Pancreas (tissue), 10 donors: Measurements from ENCODE around the gene SRD5A3. TPM values are rescaled to one million over a fixed set of nuclear protein-coding genes. Genes with fewer than 3 reads are reported as not detected.

Experiments
- ATAC-seq, 4 donors: fragments of 200-7000 bp; cut with Tn5 transposase; one replicate each; pipeline versions ENCODE4 v1.8.0 to v1.9.1; 2020; ENCODE audit warnings: mild to moderate bottlenecking in 4 of 4, moderate library complexity in 4 of 4
- DNase-seq, 6 donors: peaks; one replicate each; pipeline ENCODE4 v3.0.0-alpha.2; 2020
- FAIRE-seq: peaks from 2 replicates; lab custom pipeline; 2012; peaks lifted over from hg19 to GRCh38; lab: Jason Lieb, UNC
- H3K27ac ChIP-seq, 4 donors: fragments of 200-600 bp; sonication (generic); 1 replicate in 3 of 4; 2 replicates in 1 of 4; pipeline versions ENCODE4 v1.5.0 to v1.8.0; 2020
- H3K27me3 ChIP-seq, 4 donors: fragments of 200-600 bp; one replicate each; pipeline ENCODE4 v1.8.0; 2021
- H3K36me3 ChIP-seq, 3 donors: fragments of 200-600 bp; sonication (generic) in 1 of 3; one replicate each; pipeline versions ENCODE4 v1.5.0 to v1.8.0; 2020 to 2021
- H3K4me1 ChIP-seq, 3 donors: fragments of 200-600 bp; one replicate each; pipeline ENCODE4 v1.8.0; 2021
- H3K4me3 ChIP-seq, 4 donors: fragments of 200-600 bp; sonication (generic) in 2 of 4; one replicate each; pipeline versions ENCODE4 v1.5.0 to v1.8.0; 2020 to 2021
- H3K9me3 ChIP-seq, 4 donors: fragments of 200-600 bp; one replicate each; pipeline ENCODE4 v1.8.0; 2021
- WGBS, 2 donors: extraction: QIAGEN DNeasy Blood & Tissue Kit; methylation state at CpG; one replicate each; pipeline ENCODE4 v1.1.7; 2013; 5-methylcytosine and 5-hydroxymethylcytosine counted together
- intact Hi-C, 3 donors: fragments of 100-400 bp; cut with DNase I; formaldehyde crosslinking; loops; one replicate each; pipeline versions ENCODE4 v1.11.1 to v1.14.2; 2022
- polyA plus RNA-seq, 2 donors: library from polyadenylated mRNA; stranded (reverse); fragments of 200-250 nt; gene quantifications; one replicate each; pipeline ENCODE4 v1.2.3, GENCODE V29; 2013
- total RNA-seq, 6 donors: library from RNA; stranded (reverse); fragmentation: NEBNext Ultra II Directional in 4 of 6; extraction: Animal tissue kit (Norgen Biotek cat#: 25700) in 4 of 6; gene quantifications; one replicate each; pipeline versions ENCODE4 v1.2.1 to v1.2.4, GENCODE V29; 2021 to 2023
- TF ChIP-seq, protein P1 (sequence below), 4 donors: fragments of 200-600 bp; sonication (generic) in 3 of 4; IDR thresholded peaks; one replicate each; pipeline versions ENCODE4 v1.5.0 to v1.8.0; 2021; ENCODE audit warnings: antibody characterized with exemption in 4 of 4
- donor health status: healthy with polysubstance abuse.
- donor health status: DM: no; HTN: no; CAD: no; lungs with moderate emphysema.
- donor health status: DM: no; HTN: no; CAD: no.
- donor health status: control.
- donor health status: control.
- donor health status: Bipolar disorder and iron deficiency.
- donor health status: DM: yes; HTN: yes; CAD: no.
- donor health status: DM: no; HTN: no; CAD: no.
- donor health status: DM: no; HTN: no; CAD: no.
- donor health status: DM: yes; HTN: yes; CAD: no.

The SRD5A3 gene
- total and polyA plus RNA-seq, 8 donors: 7.1 to 14.3 (median 10.0) TPM

DNA sequence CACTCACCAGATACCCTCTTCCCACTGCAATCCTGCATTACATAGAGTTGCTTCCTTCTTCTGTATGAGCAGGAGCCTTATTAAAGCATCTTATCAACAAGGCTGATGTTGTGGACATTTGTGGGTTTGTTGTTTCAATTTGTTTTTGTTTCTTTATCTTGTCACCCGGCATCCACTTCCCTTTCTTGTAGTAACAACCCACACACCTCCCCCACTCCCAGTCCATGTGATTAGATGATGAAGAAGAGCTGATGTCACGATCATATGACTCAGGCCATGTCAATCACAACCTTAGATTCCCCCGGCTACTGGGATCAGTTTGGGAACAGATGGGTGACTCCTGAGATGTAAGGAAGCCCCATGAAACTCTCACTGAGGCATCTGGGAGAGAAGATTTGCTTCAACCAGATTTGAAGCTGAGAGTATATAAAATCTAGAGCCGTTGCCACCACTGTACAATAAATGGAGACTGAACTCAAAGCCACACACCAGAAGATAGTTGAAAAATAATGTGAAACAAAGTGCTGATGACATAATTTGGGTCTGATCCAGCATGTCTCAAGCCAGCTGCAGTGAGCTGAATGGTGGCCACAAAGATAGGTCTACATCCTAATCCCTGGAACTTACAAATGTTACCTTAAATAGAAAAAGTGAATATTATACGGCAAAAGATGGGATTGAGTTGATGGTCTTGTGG, 34.1 kb upstream of the SRD5A3 start:
- Histone ChIP-seq H3K27me3 (no peaks in the 10 kb centered on the region), H3K9me3 (no peaks in the 10 kb centered on the region), H3K27ac (no peak overlapping the region), H3K36me3 (no peaks in the 10 kb centered on the region), H3K4me3 (no peak overlapping the region), H3K4me1 (no peaks in the 10 kb centered on the region)
- 53 to 66% methylated on average over 5 of the region's 5 CpGs for WGBS, 2 donors
- ATAC-seq: peak in 1 of 4 donors; percentile 22
- intact Hi-C loops: no loop called here
- TF ChIP-seq, protein P1, sequence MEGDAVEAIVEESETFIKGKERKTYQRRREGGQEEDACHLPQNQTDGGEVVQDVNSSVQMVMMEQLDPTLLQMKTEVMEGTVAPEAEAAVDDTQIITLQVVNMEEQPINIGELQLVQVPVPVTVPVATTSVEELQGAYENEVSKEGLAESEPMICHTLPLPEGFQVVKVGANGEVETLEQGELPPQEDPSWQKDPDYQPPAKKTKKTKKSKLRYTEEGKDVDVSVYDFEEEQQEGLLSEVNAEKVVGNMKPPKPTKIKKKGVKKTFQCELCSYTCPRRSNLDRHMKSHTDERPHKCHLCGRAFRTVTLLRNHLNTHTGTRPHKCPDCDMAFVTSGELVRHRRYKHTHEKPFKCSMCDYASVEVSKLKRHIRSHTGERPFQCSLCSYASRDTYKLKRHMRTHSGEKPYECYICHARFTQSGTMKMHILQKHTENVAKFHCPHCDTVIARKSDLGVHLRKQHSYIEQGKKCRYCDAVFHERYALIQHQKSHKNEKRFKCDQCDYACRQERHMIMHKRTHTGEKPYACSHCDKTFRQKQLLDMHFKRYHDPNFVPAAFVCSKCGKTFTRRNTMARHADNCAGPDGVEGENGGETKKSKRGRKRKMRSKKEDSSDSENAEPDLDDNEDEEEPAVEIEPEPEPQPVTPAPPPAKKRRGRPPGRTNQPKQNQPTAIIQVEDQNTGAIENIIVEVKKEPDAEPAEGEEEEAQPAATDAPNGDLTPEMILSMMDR (IDR thresholded peaks at IDR 0.05): no peak
- no peak for FAIRE-seq
- no peak for DNase-seq

DNA sequence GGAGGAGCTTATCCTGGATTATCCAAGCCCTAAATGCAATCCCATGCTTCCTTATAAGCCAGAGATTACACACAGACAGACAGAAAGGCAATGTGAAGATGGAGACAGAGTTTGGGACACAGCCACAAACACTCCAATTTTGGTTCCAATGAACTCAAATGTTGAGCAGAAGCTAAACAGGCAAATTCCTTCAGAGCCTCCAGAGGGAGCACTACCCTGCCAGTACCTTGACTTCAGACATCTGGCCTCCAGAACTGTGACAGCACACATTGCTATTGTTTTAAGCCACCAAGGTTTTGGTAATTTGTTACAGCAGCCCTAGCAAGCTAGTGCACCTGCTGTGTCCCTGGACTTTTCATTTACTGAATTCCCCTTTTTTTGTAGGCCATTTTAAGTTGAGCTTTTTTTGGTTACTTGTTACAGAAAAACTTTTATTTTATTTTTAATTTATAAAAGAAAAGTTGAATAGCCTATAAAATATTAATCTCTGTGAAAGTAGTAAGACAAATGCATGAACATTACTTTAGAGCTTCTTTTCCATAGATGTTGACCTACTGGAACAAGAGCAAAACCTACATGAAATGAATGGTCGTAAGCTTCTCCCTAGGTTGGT, 33.4 kb upstream of the SRD5A3 start:
- 93 to 98% methylated on average over 1 of the region's 1 CpG for WGBS, 2 donors
- intact Hi-C loops: no loop called here
- no peak for FAIRE-seq

DNA sequence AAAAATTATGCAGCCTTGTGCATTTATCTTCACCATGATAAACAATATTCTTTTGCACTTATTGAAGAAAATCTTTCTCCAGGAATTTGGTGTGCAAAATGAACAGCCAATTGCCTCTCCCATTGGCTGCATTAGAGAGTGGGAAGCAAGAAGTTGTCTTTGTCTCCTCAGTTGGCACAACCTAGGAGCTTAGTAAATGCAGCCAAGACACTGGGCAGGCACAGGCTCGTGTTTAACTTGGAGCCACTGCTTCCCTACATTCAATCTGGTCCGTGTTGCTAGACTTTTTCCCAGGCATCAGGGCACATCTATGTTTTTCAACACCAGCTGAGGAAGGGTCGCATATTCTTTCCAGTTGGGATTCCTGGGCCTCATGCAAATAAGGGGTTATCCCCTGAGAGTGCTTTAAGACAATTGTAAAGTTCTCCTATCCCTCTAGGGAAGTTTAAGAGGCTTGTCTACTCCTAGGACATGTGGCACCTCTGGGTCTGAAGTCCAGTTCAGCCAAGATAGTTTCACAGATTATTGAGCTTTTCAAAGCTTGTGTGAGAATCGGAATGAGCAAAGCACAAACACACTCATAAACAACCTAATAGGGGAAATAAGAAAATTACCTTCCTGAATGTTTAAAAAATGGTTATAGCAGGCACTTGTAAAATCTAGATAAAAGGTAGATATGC, 31.8 kb upstream of the SRD5A3 start:
- H3K36me3 ChIP-seq: no peaks in the 10 kb centered on the region
- ATAC-seq (no peak), FAIRE-seq (no peak), DNase-seq (no peak)
- no peaks in the 10 kb centered on the region for H3K27me3 ChIP-seq
- H3K9me3 ChIP-seq: no peaks in the 10 kb centered on the region
- H3K4me3 ChIP-seq: no peak overlapping the region
- intact Hi-C loops: no loop called here
- H3K4me1 ChIP-seq: no peaks in the 10 kb centered on the region
- WGBS, 2 donors: 40 to 57% methylated on average over 4 of the region's 4 CpGs
- TF ChIP-seq, protein P1 (IDR thresholded peaks at IDR 0.05): no peak
- H3K27ac ChIP-seq: no peak overlapping the region

More for the DNA sequence above, 33.4 kb upstream of the SRD5A3 start:
- Histone ChIP-seq H3K27me3 (no peaks in the 10 kb centered on the region), H3K36me3 (no peaks in the 10 kb centered on the region), H3K4me1 (no peaks in the 10 kb centered on the region), H3K4me3 (no peak overlapping the region), H3K27ac (no peak overlapping the region), H3K9me3 (no peaks in the 10 kb centered on the region)
- DNase-seq (peak in 3 of 6 donors; percentile 19 to 53 (median 21)), ATAC-seq (peak; percentile 58 to 89 (median 85))
- TF ChIP-seq, protein P1 (IDR thresholded peaks at IDR 0.05): peak in 3 of 4 donors; percentile 40 to 50 (median 49)

DNA sequence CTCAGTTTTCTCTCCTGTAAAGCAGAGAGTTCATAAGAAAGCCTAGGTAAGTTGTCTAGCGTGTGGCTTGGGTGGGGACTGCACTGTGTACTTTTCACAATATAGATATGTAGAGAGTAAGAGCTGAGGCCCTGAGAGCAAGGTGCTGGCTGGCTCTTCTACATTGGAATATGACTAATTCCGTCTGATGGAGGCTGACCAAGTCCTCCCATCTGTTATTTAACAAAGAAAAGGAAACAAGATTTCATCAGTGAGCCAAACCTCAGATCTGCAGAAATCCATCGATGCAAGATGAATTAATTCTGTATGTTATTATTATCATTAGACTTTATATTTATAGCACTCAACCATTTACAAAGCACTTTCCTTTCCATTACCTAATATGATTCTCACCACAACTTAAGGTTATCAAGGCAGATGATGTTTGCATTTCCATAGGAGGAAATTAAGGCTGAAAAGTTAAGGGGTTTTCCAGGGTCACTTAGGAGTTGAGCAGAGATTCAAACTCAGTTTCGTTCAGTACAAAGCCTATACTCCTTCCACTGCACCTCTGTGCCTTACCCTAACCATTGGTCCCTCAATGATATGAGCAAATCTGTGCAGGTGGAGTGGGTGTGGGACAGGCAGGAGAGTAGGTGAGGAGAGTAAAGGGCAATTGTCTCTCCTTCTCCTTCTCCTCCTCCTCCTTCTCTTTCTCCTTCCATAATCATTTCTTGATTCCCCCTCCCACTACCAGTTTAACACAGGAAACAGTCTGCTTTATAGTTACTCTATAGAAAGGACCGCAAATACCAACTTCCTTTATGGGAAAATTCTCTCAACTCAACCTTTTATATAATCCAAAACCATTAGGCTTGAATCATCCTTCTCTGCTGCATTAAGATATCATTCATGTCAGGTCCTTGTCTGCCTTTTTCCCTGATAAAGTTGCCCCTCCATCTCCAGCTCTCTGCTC, 27.6 kb upstream of the SRD5A3 start:
- TF ChIP-seq, protein P1 (IDR thresholded peaks at IDR 0.05): no peak
- H3K36me3 ChIP-seq: no peaks in the 10 kb centered on the region
- WGBS, 2 donors: 61 to 76% methylated on average over 5 of the region's 5 CpGs
- peak in 2 of 4 donors; percentile 29 to 37 for ATAC-seq
- intact Hi-C loops: no loop called here
- no peak for FAIRE-seq
- H3K27me3 ChIP-seq: no peaks in the 10 kb centered on the region
- H3K4me1 ChIP-seq: no peaks in the 10 kb centered on the region
- H3K4me3 ChIP-seq: no peak overlapping the region
- no peak for DNase-seq
- no peak overlapping the region for H3K27ac ChIP-seq
- H3K9me3 ChIP-seq: no peaks in the 10 kb centered on the region
